ELF-1 (cell line): Measurements from ENCODE around the gene S100A2.
A peak's percentile ranks its signal among the peaks of the same experiment; 100 is the strongest.
"Not testable (repeated sequence)": the region's sequence is repeated elsewhere in the genome, so short reads cannot be mapped to it uniquely, and the experiment has no call there.

Source experiments
- DNase-seq: peaks from one replicate; pipeline ENCODE4 v3.0.0-alpha.2; 2016; ENCODE audit warnings: low read depth, low spot score

The S100A2 gene

GRCh38 chr1:153563991-153564390 is 1.7 kb downstream of the S100A2 start:
- no peak for DNase-seq

- no peak for DNase-seq
Observed at GRCh38 chr1:153563483-153563901, 2.2 kb downstream of the S100A2 start.

- not testable (repeated sequence) for DNase-seq
Observed at GRCh38 chr1:153562021-153562420, 3.6 kb downstream of the S100A2 start.

GRCh38 chr1:153561466-153561985 is 4.1 kb downstream of the S100A2 start:
- DNase-seq, result no peak

GRCh38 chr1:153560771-153561465 is 4.7 kb downstream of the S100A2 start:
- no peak for DNase-seq

GRCh38 chr1:153560241-153560640 is 5.4 kb downstream of the S100A2 start:
- no peak for DNase-seq

GRCh38 chr1:153557877-153558276 is 7.8 kb downstream of the S100A2 start:
- DNase-seq, result no peak

- no peak for DNase-seq
Observed at GRCh38 chr1:153556348-153556747, 9.3 kb downstream of the S100A2 start.

GRCh38 chr1:153553830-153554541 is 11.7 kb downstream of the S100A2 start:
- no peak for DNase-seq

- DNase-seq, result no peak
Observed at GRCh38 chr1:153553096-153553495, 12.5 kb downstream of the S100A2 start.

GRCh38 chr1:153552335-153552734 is 13.3 kb downstream of the S100A2 start:
- no peak for DNase-seq

GRCh38 chr1:153550827-153551500 is 14.7 kb downstream of the S100A2 start:
- no peak for DNase-seq

- DNase-seq, result no peak
Observed at GRCh38 chr1:153550398-153550758, 15.3 kb downstream of the S100A2 start.

GRCh38 chr1:153549741-153550397 is 15.8 kb downstream of the S100A2 start:
- no peak for DNase-seq

- DNase-seq, result peak; percentile 52
Observed at GRCh38 chr1:153548722-153549688, 16.6 kb downstream of the S100A2 start, which contains the start of gene S100A3. TSS of gene S100A3 (minus strand) at chr1:153549258. CDS start at chr1:153548485, 773 bp downstream.

- DNase-seq, result peak; percentile 63
Observed at GRCh38 chr1:153547560-153548551, 17.8 kb downstream of the S100A2 start.

- no peak for DNase-seq
Observed at GRCh38 chr1:153546796-153547559, 18.7 kb downstream of the S100A2 start.

- DNase-seq, result no peak
Observed at GRCh38 chr1:153546371-153546770, 19.3 kb downstream of the S100A2 start.
